Cerebellar nuclear complex (tissue), 1 donor: ENCODE data around the gene ANO2.

Experiments used
- DNase-seq, 2 experiments: peaks; one replicate each; lab custom pipeline; 2025; lab: John Stamatoyannopoulos, UW

Gene ANO2

GRCh38 chr12:5515458-5515857 is 429.6 kb downstream of the ANO2 start:
- no peak for DNase-seq

- no peak for DNase-seq
Observed at GRCh38 chr12:5514545-5514944, 430.5 kb downstream of the ANO2 start.

DNA sequence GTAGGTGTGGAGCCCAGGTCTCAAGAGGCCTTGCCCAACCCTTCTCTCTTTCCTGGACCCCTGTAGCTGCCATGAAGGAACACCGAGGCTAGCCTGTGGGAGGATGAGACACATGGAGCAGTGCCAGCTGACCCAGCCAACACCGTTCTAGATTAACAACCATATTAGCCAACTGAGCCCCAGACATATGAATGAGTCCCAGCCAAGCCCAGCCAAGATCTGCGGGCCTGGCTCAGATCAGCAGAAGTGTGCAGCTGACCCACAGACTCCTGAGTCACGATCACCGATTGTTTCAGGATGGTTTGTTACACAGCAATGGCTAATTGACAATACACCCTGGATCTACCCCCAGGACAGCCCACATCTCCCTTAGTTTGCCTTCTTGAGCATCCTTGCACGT is 431.0 kb downstream of the ANO2 start:
- DNase-seq, result no peak

GRCh38 chr12:5513406-5513805 is 431.7 kb downstream of the ANO2 start:
- DNase-seq, result no peak
